Keratinocyte (primary cell): Measurements from ENCODE around the gene RPL29. TPM values are rescaled to one million over a fixed set of nuclear protein-coding genes. Genes with fewer than 3 reads are reported as not detected.
A peak's percentile ranks its signal among the peaks of the same experiment; 100 is the strongest.

Source experiments
- DNase-seq: peaks from one replicate; pipeline ENCODE4 v3.0.0-alpha.2; 2011; ENCODE audit warnings: low read depth, missing footprints, low spot score
- FAIRE-seq: peaks from 2 replicates; lab custom pipeline; 2011; peaks lifted over from hg19 to GRCh38; lab: Jason Lieb, UNC
- H2AFZ ChIP-seq: 2 replicates; pipeline ENCODE4 v1.6.0; 2012; ENCODE audit warnings: low read length, control low read depth, inconsistent platforms; ENCODE audit not compliant: control insufficient read depth
- H3K27ac ChIP-seq: 2 replicates; pipeline ENCODE4 v1.5.1; 2011; ENCODE audit warnings: low read length; ENCODE audit not compliant: control insufficient read depth, insufficient read depth
- H3K27me3 ChIP-seq: 3 replicates; pipeline ENCODE4 v1.6.0; 2011; ENCODE audit warnings: low read length; ENCODE audit not compliant: control insufficient read depth, insufficient read depth; ENCODE audit errors: extremely low read depth
- H3K36me3 ChIP-seq, 2 experiments: 2 replicates in 1 of 2; 3 replicates in 1 of 2; pipeline ENCODE4 v1.5.1; 2011; ENCODE audit warnings: low read length in 2 of 2, mild to moderate bottlenecking in 1 of 2; ENCODE audit not compliant: control insufficient read depth in 2 of 2, insufficient read depth in 2 of 2; ENCODE audit errors: extremely low read depth in 1 of 2
- H3K4me1 ChIP-seq: 3 replicates; pipeline ENCODE4 v1.5.1; 2011; ENCODE audit warnings: low read length; ENCODE audit not compliant: control insufficient read depth, insufficient read depth; ENCODE audit errors: extremely low read depth
- H3K4me2 ChIP-seq: 3 replicates; pipeline ENCODE4 v1.6.0; 2011; ENCODE audit warnings: low read depth, low read length; ENCODE audit not compliant: control insufficient read depth, insufficient read depth; ENCODE audit errors: extremely low read depth
- H3K4me3 ChIP-seq, 3 experiments: fragments of 200-600 bp in 1 of 3; sonication (generic) in 1 of 3; 2 replicates in 2 of 3; 3 replicates in 1 of 3; pipeline ENCODE4 v1.5.1; 2011 to 2016; ENCODE audit warnings: low read length in 3 of 3, mild to moderate bottlenecking in 3 of 3, control low read depth in 2 of 3, inconsistent platforms in 1 of 3, low read depth in 1 of 3, mixed read lengths in 1 of 3, mixed run types in 1 of 3, moderate library complexity in 1 of 3; ENCODE audit not compliant: control insufficient read depth in 2 of 3, insufficient read depth in 2 of 3; ENCODE audit errors: extremely low read depth in 1 of 3
- H3K79me2 ChIP-seq: 2 replicates; pipeline ENCODE4 v1.6.0; 2012; ENCODE audit warnings: low read length; ENCODE audit not compliant: control insufficient read depth, insufficient read depth
- H3K9ac ChIP-seq: 3 replicates; pipeline ENCODE4 v1.6.0; 2011; ENCODE audit warnings: low read length; ENCODE audit not compliant: control insufficient read depth, insufficient read depth; ENCODE audit errors: extremely low read depth
- H3K9me1 ChIP-seq: 3 replicates; pipeline ENCODE4 v1.6.0; 2011; ENCODE audit warnings: low read length; ENCODE audit not compliant: control insufficient read depth, insufficient read depth; ENCODE audit errors: extremely low read depth
- H3K9me3 ChIP-seq: 2 replicates; pipeline ENCODE4 v1.5.1; 2012; ENCODE audit warnings: low read depth, low read length; ENCODE audit not compliant: control insufficient read depth
- H4K20me1 ChIP-seq: 3 replicates; pipeline ENCODE4 v1.6.0; 2011; ENCODE audit warnings: low read length; ENCODE audit not compliant: control insufficient read depth, insufficient read depth; ENCODE audit errors: extremely low read depth
- CTCF ChIP-seq, 3 experiments: IDR thresholded peaks in 1 of 3; conservative IDR thresholded peaks in 1 of 3; optimal IDR thresholded peaks in 1 of 3; 2 replicates in 2 of 3; 3 replicates in 1 of 3; pipeline versions ENCODE3 to v1.5.1; 2011; ENCODE audit warnings: low read length in 3 of 3, mild to moderate bottlenecking in 3 of 3, moderate library complexity in 2 of 3, control low read depth in 1 of 3, inconsistent platforms in 1 of 3; ENCODE audit not compliant: insufficient read depth in 2 of 3; ENCODE audit errors: extremely low read depth in 1 of 3
- EZH2 ChIP-seq: IDR thresholded peaks from one replicate; pipeline ENCODE4 v1.6.1; 2012; ENCODE audit warnings: inconsistent platforms, mild to moderate bottlenecking, low read length, moderate library complexity
- dilution Hi-C: fragments of 300-500 bp; cut with MboI; formaldehyde crosslinking; loops from one replicate; pipeline ENCODE4 v1.7.0; 2020; ENCODE audit warnings: low sequenced_read_pairs; ENCODE audit not compliant: extremely low pct_ligation_motif_present
- polyA plus RNA-seq, 5 experiments: library from polyadenylated mRNA; depleted of rRNA in 3 of 5; stranded (reverse) in 3 of 5; stranded (forward) in 1 of 5; unstranded in 1 of 5; fragments of >200 nt; gene quantifications; 1 replicate in 1 of 5; 2 replicates in 3 of 5; 3 replicates in 1 of 5; pipeline versions ENCODE4 v1.2.1 to v1.2.3, GENCODE V29; 2011 to 2012; ENCODE audit warnings: missing spikeins in 2 of 5, low read depth in 1 of 5, low replicate concordance in 1 of 5

RPL29 gene
- polyA plus RNA-seq, 1 donor (not counting 4 experiments of a cell fraction or from before 2014, with no cell fraction given): 1,648 TPM

- Histone ChIP-seq H3K4me1 (peaks cover 18% of the 10 kb centered on the region), H3K4me3 (peak overlapping the region; percentile 45 to 77 (median 61))
Observed at GRCh38 chr3:51968170-51968775, 27.4 kb downstream of the RPL29 start.

GRCh38 chr3:51967384-51968169 is 28.1 kb downstream of the RPL29 start, which contains the start of gene PCBP4:
Gene PCBP4 (minus strand): TSS chr3:51967454. CDS start chr3:51961240, 6,214 bp downstream.
- TF ChIP-seq EZH2 (no peak), CTCF (optimal IDR thresholded peaks at IDR 0.05 in 1 of 3, IDR thresholded peaks at IDR 0.05 in 1 of 3, conservative IDR thresholded peaks at IDR 0.05 in 1 of 3; ENCODE audit: extremely low read depth in 1 of 3, insufficient read depth in 2 of 3, low read length in 3 of 3) (no peak)
- DNase-seq (no peak), FAIRE-seq (no peak)
- Histone ChIP-seq H3K36me3 (peaks cover 0 to 1% of the 10 kb centered on the region in 2 experiments), H4K20me1 (no peaks in the 10 kb centered on the region), H3K4me2 (peak within 1 kb of the TSS; percentile 95), H3K4me3 (peak within 1 kb of the TSS; percentile 45 to 77 (median 69)), H3K79me2 (no peaks in the 10 kb centered on the region), H2AFZ (peak within 1 kb of the TSS; percentile 62), H3K27ac (no peak within 1 kb of the TSS), H3K4me1 (peaks cover 18% of the 10 kb centered on the region), H3K27me3 (no peaks in the 10 kb centered on the region), H3K9me3 (no peaks in the 10 kb centered on the region), H3K9ac (peak within 1 kb of the TSS; percentile 65), H3K9me1 (no peaks in the 10 kb centered on the region)
- dilution Hi-C loops: no loop called here

More at GRCh38 chr3:51968170-51968775, 27.4 kb downstream of the RPL29 start:
- no peaks in the 10 kb centered on the region for H3K79me2 ChIP-seq
- H3K4me2 ChIP-seq: peak overlapping the region; percentile 95
- H3K36me3 ChIP-seq: peaks cover 0 to 1% of the 10 kb centered on the region in 2 experiments
- TF ChIP-seq CTCF (optimal IDR thresholded peaks at IDR 0.05 in 1 of 3, IDR thresholded peaks at IDR 0.05 in 1 of 3, conservative IDR thresholded peaks at IDR 0.05 in 1 of 3; ENCODE audit: extremely low read depth in 1 of 3, insufficient read depth in 2 of 3, low read length in 3 of 3) (no peak), EZH2 (no peak)
- H3K9me3 ChIP-seq: no peaks in the 10 kb centered on the region
- H3K27ac ChIP-seq: no peak overlapping the region
- no peaks in the 10 kb centered on the region for H4K20me1 ChIP-seq
- dilution Hi-C loops: no loop called here
- DNase-seq (no peak), FAIRE-seq (no peak)
- H2AFZ ChIP-seq: no peak overlapping the region
- no peaks in the 10 kb centered on the region for H3K27me3 ChIP-seq
- no peaks in the 10 kb centered on the region for H3K9me1 ChIP-seq
- peak overlapping the region; percentile 65 for H3K9ac ChIP-seq
